Fibroblast of pulmonary artery (primary cell): ENCODE results near the gene PPDPF.

Source experiments
- DNase-seq: peaks from one replicate; pipeline ENCODE4 v3.0.0-alpha.2; 2010; ENCODE audit warnings: low read depth
- H3K4me3 ChIP-seq: replicated peaks from 2 replicates; pipeline ENCODE4 v1.5.1; 2011; ENCODE audit warnings: low read depth, mild to moderate bottlenecking, control low read depth, low read length, moderate library complexity
- CTCF ChIP-seq: IDR thresholded peaks from 2 replicates; pipeline ENCODE4 v1.5.1; 2011; ENCODE audit warnings: mild to moderate bottlenecking, control low read depth, low read length, inconsistent platforms; ENCODE audit errors: missing control alignments

Gene PPDPF

GRCh38 chr20:63531686-63532448, 11.3 kb downstream of the PPDPF start:
- no peak for TF ChIP-seq CTCF
- H3K4me3 ChIP-seq = no peak overlapping the region
- DNase-seq = no peak

- no peak overlapping the region for H3K4me3 ChIP-seq
- no peak for DNase-seq
- TF ChIP-seq CTCF = no peak
Measured at GRCh38 chr20:63532449-63532971, 11.9 kb downstream of the PPDPF start.

GRCh38 chr20:63533388-63533787, 12.8 kb downstream of the PPDPF start:
- H3K4me3 ChIP-seq = no peak overlapping the region
- TF ChIP-seq CTCF = no peak
- DNase-seq = no peak

GRCh38 chr20:63533871-63534393, 13.4 kb downstream of the PPDPF start:
- H3K4me3 ChIP-seq = no peak overlapping the region
- DNase-seq = no peak
- no peak for TF ChIP-seq CTCF

- TF ChIP-seq CTCF = no peak
- no peak for DNase-seq
- H3K4me3 ChIP-seq = no peak overlapping the region
Measured at GRCh38 chr20:63534427-63534830, 13.9 kb downstream of the PPDPF start.

- TF ChIP-seq CTCF = no peak
- H3K4me3 ChIP-seq = no peak overlapping the region
- no peak for DNase-seq
Measured at GRCh38 chr20:63534831-63535651, 14.5 kb downstream of the PPDPF start.
